CD14-positive monocyte (primary cell): ENCODE results near the gene CST7. TPM values are rescaled to one million over a fixed set of nuclear protein-coding genes. Genes with fewer than 3 reads are reported as not detected.

Source experiments
- DNase-seq, 3 donors: peaks; one replicate each; pipeline ENCODE4 v3.0.0-alpha.2; 2011 to 2022
- H2AFZ ChIP-seq: 2 replicates; pipeline ENCODE4 v1.6.0; 2012; ENCODE audit warnings: mild to moderate bottlenecking, low read depth, low read length, inconsistent platforms; ENCODE audit not compliant: insufficient read depth, poor library complexity, severe bottlenecking
- H3K27ac ChIP-seq, 2 donors: 1 replicate in 1 of 2; 2 replicates in 1 of 2; pipeline ENCODE4 v1.5.1; 2012 to 2013; ENCODE audit warnings: low read length in 2 of 2, control low read depth in 1 of 2, inconsistent platforms in 1 of 2, low read depth in 1 of 2, mild to moderate bottlenecking in 1 of 2
- H3K27me3 ChIP-seq, 2 donors: one replicate each; pipeline versions ENCODE4 v1.6.0 to v1.6.1; 2011 to 2013; ENCODE audit warnings: low read length in 2 of 2; ENCODE audit not compliant: control insufficient read depth in 2 of 2, insufficient read depth in 2 of 2
- H3K36me3 ChIP-seq, 2 donors: replicated peaks in 1 of 2; 1 replicate in 1 of 2; 2 replicates in 1 of 2; pipeline versions ENCODE4 v1.5.1 to v1.6.1; 2012 to 2013; ENCODE audit warnings: low read length in 2 of 2, control low read depth in 1 of 2, inconsistent platforms in 1 of 2, mild to moderate bottlenecking in 1 of 2; ENCODE audit not compliant: insufficient read depth in 2 of 2, control insufficient read depth in 1 of 2
- H3K4me1 ChIP-seq, 2 donors: 1 replicate in 1 of 2; 2 replicates in 1 of 2; pipeline versions ENCODE4 v1.5.1 to v1.6.1; 2012 to 2013; ENCODE audit warnings: low read length in 2 of 2, control low read depth in 1 of 2, inconsistent platforms in 1 of 2, mild to moderate bottlenecking in 1 of 2, moderate library complexity in 1 of 2; ENCODE audit not compliant: insufficient read depth in 2 of 2, control insufficient read depth in 1 of 2
- H3K4me2 ChIP-seq: replicated peaks from 2 replicates; pipeline ENCODE3; 2012; ENCODE audit warnings: low read length, moderate library complexity, mild to moderate bottlenecking; ENCODE audit not compliant: poor library complexity, severe bottlenecking; ENCODE audit errors: extremely low read depth
- H3K4me3 ChIP-seq, 3 experiments: fragments of 200-600 bp in 1 of 3; sonication (generic) in 1 of 3; replicated peaks in 1 of 3; 1 replicate in 2 of 3; 2 replicates in 1 of 3; pipeline ENCODE4 v1.5.1; 2011 to 2013; ENCODE audit warnings: low read length in 3 of 3, mild to moderate bottlenecking in 3 of 3, control low read depth in 2 of 3, low read depth in 2 of 3, inconsistent platforms in 1 of 3, moderate library complexity in 1 of 3
- H3K79me2 ChIP-seq: 2 replicates; pipeline ENCODE4 v1.6.0; 2012; ENCODE audit warnings: mild to moderate bottlenecking, control low read depth, inconsistent platforms, low read length, moderate library complexity; ENCODE audit not compliant: insufficient read depth
- H3K9ac ChIP-seq: 2 replicates; pipeline ENCODE4 v1.6.0; 2017; ENCODE audit warnings: low read length, mild to moderate bottlenecking; ENCODE audit not compliant: insufficient read depth, poor library complexity, severe bottlenecking
- H3K9me3 ChIP-seq, 2 donors: replicated peaks in 1 of 2; 1 replicate in 1 of 2; 2 replicates in 1 of 2; pipeline versions ENCODE4 v1.5.1 to v1.6.1; 2012 to 2013; ENCODE audit warnings: low read length in 2 of 2, control low read depth in 1 of 2; ENCODE audit not compliant: control insufficient read depth in 1 of 2, insufficient read depth in 1 of 2
- H4K20me1 ChIP-seq: 2 replicates; pipeline ENCODE4 v1.6.0; 2012; ENCODE audit warnings: mild to moderate bottlenecking, low read length, control low read depth, moderate library complexity; ENCODE audit not compliant: insufficient read depth
- H3K27ac Mint-ChIP-seq, 7 donors: one replicate each; pipeline ENCODE4 v1.8.0; 2020; ENCODE audit warnings: mild to moderate bottlenecking in 7 of 7, mixed read lengths in 7 of 7, moderate library complexity in 6 of 7, inconsistent platforms in 2 of 7
- H3K27me3 Mint-ChIP-seq, 3 donors: one replicate each; pipeline ENCODE4 v1.8.0; 2021 to 2022; ENCODE audit warnings: low read depth in 3 of 3, mild to moderate bottlenecking in 3 of 3, mixed read lengths in 3 of 3, moderate library complexity in 3 of 3, inconsistent platforms in 1 of 3
- H3K36me3 Mint-ChIP-seq, 2 donors: one replicate each; pipeline ENCODE4 v1.8.0; 2020; ENCODE audit warnings: mixed read lengths in 2 of 2, inconsistent platforms in 1 of 2, mild to moderate bottlenecking in 1 of 2
- H3K4me1 Mint-ChIP-seq: one replicate; pipeline ENCODE4 v1.8.0; 2020; ENCODE audit warnings: mild to moderate bottlenecking, mixed read lengths
- H3K4me3 Mint-ChIP-seq, 2 donors: one replicate each; pipeline ENCODE4 v1.8.0; 2020; ENCODE audit warnings: mild to moderate bottlenecking in 2 of 2, mixed read lengths in 2 of 2, moderate library complexity in 1 of 2
- H3K9me3 Mint-ChIP-seq, 7 donors: one replicate each; pipeline ENCODE4 v1.8.0; 2020 to 2022; ENCODE audit warnings: mixed read lengths in 7 of 7, mild to moderate bottlenecking in 6 of 7, moderate library complexity in 6 of 7, inconsistent platforms in 2 of 7
- WGBS: methylation state at CpG from one replicate; pipeline ENCODE4 v1.1.5; 2013; ENCODE audit warnings: missing lambda C conversion rate; ENCODE audit not compliant: insufficient coverage; 5-methylcytosine and 5-hydroxymethylcytosine counted together
- intact Hi-C, 2 donors: fragments of 100-400 bp; cut with micrococcal nuclease; formaldehyde crosslinking; loops; one replicate each; pipeline versions ENCODE4 v1.15.0 to v1.15.1; 2023
- polyA plus RNA-seq, 3 donors: library from polyadenylated mRNA; depleted of rRNA in 1 of 3; unstranded in 2 of 3; stranded (reverse) in 1 of 3; fragments of 300-500 nt in 2 of 3; fragments of >200 nt in 1 of 3; fragmentation: Illumina TruSeq in 2 of 3; gene quantifications; 1 replicate in 2 of 3; 2 replicates in 1 of 3; pipeline ENCODE4 v1.2.3, GENCODE V29; 2012 to 2021
- TF ChIP-seq, protein P1 (sequence below): fragments of 200-600 bp; IDR thresholded peaks from one replicate; pipeline ENCODE4 v1.8.0; 2022; ENCODE audit warnings: antibody characterized with exemption, mild to moderate bottlenecking

CST7 gene
- polyA plus RNA-seq, 3 donors: 1.2 to 3.2 (median 1.8) TPM

DNA sequence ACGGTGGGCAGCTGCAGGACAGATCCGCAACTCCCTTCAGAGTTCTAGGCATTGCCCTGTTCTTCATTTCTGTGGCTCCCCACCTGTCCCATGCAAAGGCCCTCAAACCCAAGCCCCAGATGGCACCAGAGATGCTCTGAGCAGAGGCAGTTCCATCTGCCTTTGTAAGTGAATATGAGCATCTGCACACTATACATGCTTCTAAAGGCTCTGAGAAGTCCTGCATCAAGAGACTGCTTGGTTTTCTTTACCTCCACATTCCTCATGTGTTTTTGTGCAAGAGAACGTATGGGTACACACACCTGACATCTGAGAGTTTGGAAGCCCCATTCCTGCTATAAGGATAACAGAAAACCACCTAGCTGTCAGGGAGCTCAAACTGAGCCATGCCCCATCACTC is 14.4 kb upstream of the CST7 start:
- H2AFZ ChIP-seq: no peak overlapping the region
- Mint-ChIP-seq H3K9me3 (peaks cover 2 to 13% (median 6%) of the 10 kb centered on the region in 7 donors), H3K4me3 (no peak overlapping the region), H3K4me1 (peaks cover 20% of the 10 kb centered on the region), H3K36me3 (no peaks in the 10 kb centered on the region), H3K27me3 (peaks cover 0 to 2% (median 1%) of the 10 kb centered on the region in 3 donors), H3K27ac (no peak overlapping the region)
- H3K27me3 ChIP-seq: no peaks in the 10 kb centered on the region
- no peak overlapping the region for H3K9ac ChIP-seq
- no peaks in the 10 kb centered on the region for H3K79me2 ChIP-seq
- peaks cover 0 to 6% of the 10 kb centered on the region in 2 donors for H3K9me3 ChIP-seq
- intact Hi-C loops: no loop called here
- TF ChIP-seq, protein P1, sequence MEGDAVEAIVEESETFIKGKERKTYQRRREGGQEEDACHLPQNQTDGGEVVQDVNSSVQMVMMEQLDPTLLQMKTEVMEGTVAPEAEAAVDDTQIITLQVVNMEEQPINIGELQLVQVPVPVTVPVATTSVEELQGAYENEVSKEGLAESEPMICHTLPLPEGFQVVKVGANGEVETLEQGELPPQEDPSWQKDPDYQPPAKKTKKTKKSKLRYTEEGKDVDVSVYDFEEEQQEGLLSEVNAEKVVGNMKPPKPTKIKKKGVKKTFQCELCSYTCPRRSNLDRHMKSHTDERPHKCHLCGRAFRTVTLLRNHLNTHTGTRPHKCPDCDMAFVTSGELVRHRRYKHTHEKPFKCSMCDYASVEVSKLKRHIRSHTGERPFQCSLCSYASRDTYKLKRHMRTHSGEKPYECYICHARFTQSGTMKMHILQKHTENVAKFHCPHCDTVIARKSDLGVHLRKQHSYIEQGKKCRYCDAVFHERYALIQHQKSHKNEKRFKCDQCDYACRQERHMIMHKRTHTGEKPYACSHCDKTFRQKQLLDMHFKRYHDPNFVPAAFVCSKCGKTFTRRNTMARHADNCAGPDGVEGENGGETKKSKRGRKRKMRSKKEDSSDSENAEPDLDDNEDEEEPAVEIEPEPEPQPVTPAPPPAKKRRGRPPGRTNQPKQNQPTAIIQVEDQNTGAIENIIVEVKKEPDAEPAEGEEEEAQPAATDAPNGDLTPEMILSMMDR: no peak
- peaks cover 0 to 3% of the 10 kb centered on the region in 2 donors for H3K4me1 ChIP-seq
- no peak overlapping the region for H3K4me3 ChIP-seq
- WGBS: 100% methylated on average over 1 of the region's 3 CpGs
- H3K27ac ChIP-seq: no peak overlapping the region
- H3K4me2 ChIP-seq: no peak overlapping the region
- H4K20me1 ChIP-seq: no peaks in the 10 kb centered on the region
- no peak for DNase-seq
- no peaks in the 10 kb centered on the region for H3K36me3 ChIP-seq

DNA sequence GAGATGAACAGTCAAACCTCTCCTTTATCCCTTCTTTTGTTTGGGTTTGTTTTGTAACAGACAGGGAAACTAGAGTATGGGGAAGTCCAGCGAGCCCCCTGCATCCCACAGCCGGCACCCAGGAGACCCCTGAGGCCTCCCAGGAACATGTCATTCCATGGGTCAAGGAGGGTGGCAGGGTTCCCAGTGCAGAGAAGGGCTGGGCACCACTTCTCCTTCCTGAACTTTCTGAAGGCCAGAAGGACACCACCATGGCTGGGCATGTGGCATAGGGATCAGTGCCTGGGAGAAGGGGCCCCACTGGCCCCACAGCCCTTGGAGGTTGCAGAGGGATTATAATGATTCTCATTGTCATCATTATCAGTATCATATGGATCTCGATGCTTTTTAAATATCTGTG is 13.9 kb upstream of the CST7 start:
- H4K20me1 ChIP-seq: no peaks in the 10 kb centered on the region
- H3K36me3 ChIP-seq: no peaks in the 10 kb centered on the region
- TF ChIP-seq, protein P1: no peak
- H3K27me3 Mint-ChIP-seq: peaks cover 0 to 2% (median 1%) of the 10 kb centered on the region in 3 donors
- H3K9me3 Mint-ChIP-seq: peaks cover 2 to 13% (median 6%) of the 10 kb centered on the region in 7 donors
- no peak overlapping the region for H3K4me2 ChIP-seq
- no peaks in the 10 kb centered on the region for H3K79me2 ChIP-seq
- H2AFZ ChIP-seq: no peak overlapping the region
- intact Hi-C loops: no loop called here
- H3K36me3 Mint-ChIP-seq: no peaks in the 10 kb centered on the region
- peaks cover 0 to 6% of the 10 kb centered on the region in 2 donors for H3K9me3 ChIP-seq
- no peaks in the 10 kb centered on the region for H3K27me3 ChIP-seq
- no peak overlapping the region for H3K4me3 Mint-ChIP-seq
- 40% methylated on average over 1 of the region's 3 CpGs for WGBS
- H3K9ac ChIP-seq: no peak overlapping the region
- no peak overlapping the region for H3K4me3 ChIP-seq
- peaks cover 0 to 3% of the 10 kb centered on the region in 2 donors for H3K4me1 ChIP-seq
- peak overlapping the region in 1 of 7 donors; percentile 18 for H3K27ac Mint-ChIP-seq
- peaks cover 20% of the 10 kb centered on the region for H3K4me1 Mint-ChIP-seq
- DNase-seq: no peak
- H3K27ac ChIP-seq: no peak overlapping the region
